Hepatocyte (in vitro differentiated cells): ENCODE results near the gene MYCBPAP.

Source experiments
- EZH2phosphoT487 ChIP-seq: fragments of 200-600 bp; sonication (generic); IDR thresholded peaks from one replicate; pipeline ENCODE4 v1.6.1; 2018; ENCODE audit warnings: antibody characterized with exemption, mild to moderate bottlenecking, low read depth, moderate library complexity; ENCODE audit not compliant: unreplicated experiment, severe bottlenecking
- TF ChIP-seq, protein P1 (sequence below): fragments of 200-600 bp; sonication (generic); IDR thresholded peaks from 2 replicates; pipeline ENCODE4 v1.5.1; 2016; ENCODE audit warnings: antibody characterized with exemption, mild to moderate bottlenecking; ENCODE audit not compliant: poor library complexity

GRCh38 chr17:50471009-50471905 is 37.0 kb upstream of the MYCBPAP start:
- TF ChIP-seq EZH2phosphoT487, result no peak
- TF ChIP-seq, protein P1, sequence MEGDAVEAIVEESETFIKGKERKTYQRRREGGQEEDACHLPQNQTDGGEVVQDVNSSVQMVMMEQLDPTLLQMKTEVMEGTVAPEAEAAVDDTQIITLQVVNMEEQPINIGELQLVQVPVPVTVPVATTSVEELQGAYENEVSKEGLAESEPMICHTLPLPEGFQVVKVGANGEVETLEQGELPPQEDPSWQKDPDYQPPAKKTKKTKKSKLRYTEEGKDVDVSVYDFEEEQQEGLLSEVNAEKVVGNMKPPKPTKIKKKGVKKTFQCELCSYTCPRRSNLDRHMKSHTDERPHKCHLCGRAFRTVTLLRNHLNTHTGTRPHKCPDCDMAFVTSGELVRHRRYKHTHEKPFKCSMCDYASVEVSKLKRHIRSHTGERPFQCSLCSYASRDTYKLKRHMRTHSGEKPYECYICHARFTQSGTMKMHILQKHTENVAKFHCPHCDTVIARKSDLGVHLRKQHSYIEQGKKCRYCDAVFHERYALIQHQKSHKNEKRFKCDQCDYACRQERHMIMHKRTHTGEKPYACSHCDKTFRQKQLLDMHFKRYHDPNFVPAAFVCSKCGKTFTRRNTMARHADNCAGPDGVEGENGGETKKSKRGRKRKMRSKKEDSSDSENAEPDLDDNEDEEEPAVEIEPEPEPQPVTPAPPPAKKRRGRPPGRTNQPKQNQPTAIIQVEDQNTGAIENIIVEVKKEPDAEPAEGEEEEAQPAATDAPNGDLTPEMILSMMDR, result no peak
